GM12878 (cell line): Measurements from ENCODE around the gene TRDMT1. TPM values are rescaled to one million over a fixed set of nuclear protein-coding genes. Genes with fewer than 3 reads are reported as not detected.

Experiments used
- ATAC-seq: fragments of 200-7000 bp; cut with Tn5 transposase; 3 replicates; pipeline ENCODE4 v1.9.1; 2020; ENCODE audit warnings: mild to moderate bottlenecking, moderate library complexity
- BruUV-seq: library from RNA; stranded (reverse); fragments of 400-500 nt; replicated peaks from 2 replicates; lab custom pipeline; 2021; lab: Mats Ljungman, UMichigan
- CTCF ChIA-PET: fragments of 300-600 bp; sonication (Branson Sonifier 250); formaldehyde crosslinking; extraction: SDS; loops from one replicate; lab custom pipeline; 2021; ENCODE audit warnings: inconsistent platforms; lab: Yijun Ruan, JAX
- POLR2A ChIA-PET: fragments of 350-600 bp; formaldehyde crosslinking; extraction: SDS; loops from one replicate; lab custom pipeline; 2021; ENCODE audit warnings: inconsistent platforms; lab: Charles Lee
- RAD21 ChIA-PET: fragments of 300-600 bp; sonication (Branson Sonifier 250); formaldehyde crosslinking; loops from one replicate; lab custom pipeline; 2023; ENCODE audit warnings: antibody characterized with exemption; ENCODE audit not compliant: unreplicated experiment; lab: Charles Lee
- SMC1A ChIA-PET: fragments of 300-600 bp; sonication (Branson Sonifier 250); formaldehyde crosslinking; loops from one replicate; lab custom pipeline; 2023; ENCODE audit not compliant: unreplicated experiment, uncharacterized antibody; lab: Charles Lee
- DNase-seq: peaks from one replicate; pipeline ENCODE4 v3.0.0-alpha.2; 2011; ENCODE audit warnings: low read depth, low spot score
- FAIRE-seq: peaks from 3 replicates; lab custom pipeline; 2011; peaks lifted over from hg19 to GRCh38; lab: Jason Lieb, UNC
- H2AFZ ChIP-seq: 2 replicates; pipeline ENCODE4 v1.6.0; 2011; ENCODE audit warnings: low read depth, low read length, control low read depth; ENCODE audit not compliant: control insufficient read depth
- H3K27ac ChIP-seq: 2 replicates; pipeline ENCODE4 v1.5.1; 2011; ENCODE audit warnings: control low read depth; ENCODE audit not compliant: control insufficient read depth, insufficient read depth
- H3K27me3 ChIP-seq, 2 experiments: replicated peaks in 1 of 2; 2 replicates each; pipeline versions ENCODE4 v1.6.0 to v1.6.1; 2011; ENCODE audit warnings: low read length in 1 of 2; ENCODE audit not compliant: control insufficient read depth in 2 of 2, insufficient read depth in 2 of 2
- H3K36me3 ChIP-seq, 2 experiments: 2 replicates each; pipeline ENCODE4 v1.5.1; 2011; ENCODE audit warnings: low read length in 1 of 2; ENCODE audit not compliant: control insufficient read depth in 2 of 2, insufficient read depth in 2 of 2
- H3K4me1 ChIP-seq: 2 replicates; pipeline ENCODE4 v1.6.1; 2011; ENCODE audit warnings: mild to moderate bottlenecking, low read length, moderate library complexity, mixed read lengths; ENCODE audit not compliant: control insufficient read depth, insufficient read depth
- H3K4me2 ChIP-seq: 2 replicates; pipeline ENCODE4 v1.6.0; 2011; ENCODE audit warnings: control low read depth; ENCODE audit not compliant: control insufficient read depth, insufficient read depth
- H3K4me3 ChIP-seq: fragments of 200-600 bp; sonication (generic); 2 replicates; pipeline ENCODE4 v1.5.1; 2016
- H3K79me2 ChIP-seq: 2 replicates; pipeline ENCODE4 v1.6.0; 2011; ENCODE audit warnings: low read length; ENCODE audit not compliant: control insufficient read depth, insufficient read depth
- H3K9ac ChIP-seq: 2 replicates; pipeline ENCODE4 v1.8.0; 2011; ENCODE audit warnings: low read length, control low read depth, mixed read lengths; ENCODE audit not compliant: control insufficient read depth, insufficient read depth
- H3K9me3 ChIP-seq: replicated peaks from 3 replicates; pipeline ENCODE4 v1.5.1; 2011; ENCODE audit warnings: mild to moderate bottlenecking, low read length; ENCODE audit not compliant: control insufficient read depth, insufficient read depth
- H4K20me1 ChIP-seq: 2 replicates; pipeline ENCODE4 v1.6.0; 2011; ENCODE audit not compliant: control insufficient read depth, insufficient read depth
- ASH2L ChIP-seq: fragments of 300-600, 200-600 bp; sonication (generic); IDR thresholded peaks from 2 replicates; pipeline ENCODE4 v1.6.1; 2017; ENCODE audit warnings: low read depth, mild to moderate bottlenecking, borderline replicate concordance
- CBFB ChIP-seq: IDR thresholded peaks from 2 replicates; pipeline ENCODE4 v1.6.1; 2016; ENCODE audit warnings: antibody characterized with exemption, low read depth
- CBX5 ChIP-seq: sonication (generic); IDR thresholded peaks from 2 replicates; pipeline ENCODE4 v1.6.1; 2016; ENCODE audit warnings: low read depth, moderate library complexity, mild to moderate bottlenecking, inconsistent platforms
- EED ChIP-seq: sonication (generic); IDR thresholded peaks from 2 replicates; pipeline ENCODE4 v1.6.1; 2016; ENCODE audit warnings: antibody characterized with exemption, low read depth
- JUND ChIP-seq: IDR thresholded peaks from 2 replicates; pipeline ENCODE4 v1.6.1; 2012; ENCODE audit warnings: low read depth, mild to moderate bottlenecking, low read length, improper control_type of control experiment, moderate library complexity
- NBN ChIP-seq: fragments of 450-650 bp; IDR thresholded peaks from 2 replicates; pipeline ENCODE4 v1.6.1; 2016
- SMAD1 ChIP-seq: fragments of 450-650 bp; IDR thresholded peaks from 2 replicates; pipeline ENCODE4 v1.6.1; 2018; ENCODE audit warnings: mild to moderate bottlenecking, low read depth; ENCODE audit not compliant: partially characterized antibody
- YBX1 ChIP-seq: fragments of 450-650 bp; IDR thresholded peaks from 2 replicates; pipeline ENCODE4 v1.6.1; 2016; ENCODE audit warnings: antibody characterized with exemption
- ZNF687 ChIP-seq: fragments of 450-650 bp; IDR thresholded peaks from 2 replicates; pipeline ENCODE4 v1.6.1; 2017; ENCODE audit warnings: mild to moderate bottlenecking, moderate library complexity
- WGBS: methylation state at CpG from one replicate; pipeline ENCODE4 v1.1.6; 2016; ENCODE audit warnings: low lambda C conversion rate; ENCODE audit not compliant: insufficient replicate concordance, insufficient coverage; ENCODE audit errors: missing lambda C conversion rate; 5-methylcytosine and 5-hydroxymethylcytosine counted together
- in situ Hi-C: fragments of 300-500 bp; cut with MboI; formaldehyde crosslinking; loops from 9 replicates; pipeline ENCODE4 v1.14.3; 2018; ENCODE audit warnings: mixed read lengths
- intact Hi-C: fragments of 100-400 bp; cut with micrococcal nuclease; formaldehyde crosslinking; loops from one replicate; pipeline ENCODE4 v1.14.2; 2022; ENCODE audit not compliant: unreplicated experiment
- polyA plus RNA-seq, 11 experiments: library from polyadenylated mRNA; depleted of rRNA in 4 of 11; unstranded in 6 of 11; stranded (reverse) in 5 of 11; fragments of >200 nt; fragmentation: Nextera tagmentation in 4 of 11; fragmentation: Illumina TruSeq in 1 of 11; extraction: Ambion mirVana in 4 of 11; extraction: Trizol in 1 of 11; gene quantifications; 1 replicate in 1 of 11; 2 replicates in 10 of 11; pipeline versions ENCODE4 v1.2.1 to v1.2.3, GENCODE V29; 2011 to 2016; ENCODE audit warnings: inconsistent platforms in 2 of 11, missing spikeins in 2 of 11, low read depth in 1 of 11
- total RNA-seq, 4 experiments: library from RNA; depleted of rRNA in 3 of 4; stranded (reverse); fragments of >200 nt in 3 of 4; fragmentation: Illumina TruSeq in 1 of 4; extraction: Trizol in 1 of 4; gene quantifications; 2 replicates each; pipeline versions ENCODE4 v1.2.1 to v1.2.3, GENCODE V29; 2013 to 2021
- TF ChIP-seq, protein P1 (sequence below): fragments of 450-650 bp; IDR thresholded peaks from 2 replicates; pipeline ENCODE4 v1.6.1; 2017; ENCODE audit warnings: mild to moderate bottlenecking
- TF ChIP-seq, protein P2 (sequence below): IDR thresholded peaks from 2 replicates; pipeline ENCODE4 v1.6.1; 2011; ENCODE audit warnings: mild to moderate bottlenecking, low read depth, low read length, moderate library complexity; ENCODE audit not compliant: insufficient replicate concordance

Gene TRDMT1
- total and polyA plus RNA-seq, 10 of the 15 experiments (the other 5 are each of a cell fraction or from before 2014, with no cell fraction given): 2.3 to 9.7 (median 4.6) TPM

- DNase-seq (no peak), ATAC-seq (no peak), FAIRE-seq (no peak)
- H3K9ac ChIP-seq: no peak overlapping the region
- no peak overlapping the region for H2AFZ ChIP-seq
- H3K9me3 ChIP-seq: no peaks in the 10 kb centered on the region
- no peak overlapping the region for H3K4me2 ChIP-seq
- WGBS: 73% methylated on average over 4 of the region's 4 CpGs
- no peaks in the 10 kb centered on the region for H3K27me3 ChIP-seq
- SMC1A ChIA-PET: interaction anchor here (1.2 kb wide), 1 partner anchor 10 kb away, joined by 4 read pairs; no protein-coding TSS in a partner anchor
- no peaks in the 10 kb centered on the region for H3K79me2 ChIP-seq
- RAD21 ChIA-PET: no interaction called here
- in situ Hi-C loops (no loop called here), intact Hi-C loops (no loop called here)
- POLR2A ChIA-PET: no interaction called here
- H3K4me3 ChIP-seq: no peak overlapping the region
- H3K27ac ChIP-seq: no peak overlapping the region
- no peaks in the 10 kb centered on the region for H4K20me1 ChIP-seq
- no peaks in the 10 kb centered on the region; a peak in 1 of 4 replicates for H3K36me3 ChIP-seq
- no peaks in the 10 kb centered on the region for H3K4me1 ChIP-seq
- BruUV-seq: no TSS peak
- CTCF ChIA-PET: interaction anchor here (0.6 to 0.9 kb wide), 2 partner anchors 17 to 30 kb away, joined by 3 read pairs; partner anchors contain the start of gene TRDMT1
- no peak for TF ChIP-seq JUND
- no peak for TF ChIP-seq ASH2L
- no peak for TF ChIP-seq YBX1
- no peak for TF ChIP-seq NBN
- no peak for TF ChIP-seq CBFB
- TF ChIP-seq, protein P1, sequence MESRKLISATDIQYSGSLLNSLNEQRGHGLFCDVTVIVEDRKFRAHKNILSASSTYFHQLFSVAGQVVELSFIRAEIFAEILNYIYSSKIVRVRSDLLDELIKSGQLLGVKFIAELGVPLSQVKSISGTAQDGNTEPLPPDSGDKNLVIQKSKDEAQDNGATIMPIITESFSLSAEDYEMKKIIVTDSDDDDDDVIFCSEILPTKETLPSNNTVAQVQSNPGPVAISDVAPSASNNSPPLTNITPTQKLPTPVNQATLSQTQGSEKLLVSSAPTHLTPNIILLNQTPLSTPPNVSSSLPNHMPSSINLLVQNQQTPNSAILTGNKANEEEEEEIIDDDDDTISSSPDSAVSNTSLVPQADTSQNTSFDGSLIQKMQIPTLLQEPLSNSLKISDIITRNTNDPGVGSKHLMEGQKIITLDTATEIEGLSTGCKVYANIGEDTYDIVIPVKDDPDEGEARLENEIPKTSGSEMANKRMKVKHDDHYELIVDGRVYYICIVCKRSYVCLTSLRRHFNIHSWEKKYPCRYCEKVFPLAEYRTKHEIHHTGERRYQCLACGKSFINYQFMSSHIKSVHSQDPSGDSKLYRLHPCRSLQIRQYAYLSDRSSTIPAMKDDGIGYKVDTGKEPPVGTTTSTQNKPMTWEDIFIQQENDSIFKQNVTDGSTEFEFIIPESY: no peak
- no peak for TF ChIP-seq SMAD1
- no peak for TF ChIP-seq CBX5
- TF ChIP-seq, protein P2, sequence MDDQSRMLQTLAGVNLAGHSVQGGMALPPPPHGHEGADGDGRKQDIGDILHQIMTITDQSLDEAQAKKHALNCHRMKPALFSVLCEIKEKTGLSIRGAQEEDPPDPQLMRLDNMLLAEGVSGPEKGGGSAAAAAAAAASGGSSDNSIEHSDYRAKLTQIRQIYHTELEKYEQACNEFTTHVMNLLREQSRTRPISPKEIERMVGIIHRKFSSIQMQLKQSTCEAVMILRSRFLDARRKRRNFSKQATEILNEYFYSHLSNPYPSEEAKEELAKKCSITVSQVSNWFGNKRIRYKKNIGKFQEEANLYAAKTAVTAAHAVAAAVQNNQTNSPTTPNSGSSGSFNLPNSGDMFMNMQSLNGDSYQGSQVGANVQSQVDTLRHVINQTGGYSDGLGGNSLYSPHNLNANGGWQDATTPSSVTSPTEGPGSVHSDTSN: no peak
- no peak for TF ChIP-seq ZNF687
- TF ChIP-seq EED: no peak
Measured at GRCh38 chr10:17171141-17171641, 30.3 kb downstream of the TRDMT1 start.
